ENCODE results near the gene TBC1D25.

The TBC1D25 gene

GRCh38 chrX:48539345-48540027, at the start of gene TBC1D25:
Gene TBC1D25 (plus strand): TSS chrX:48539714. CDS start chrX:48539798, 84 bp downstream.
- DNase-seq, result peak; percentile 95 to 98

- DNase-seq, result no peak
These were observed 49.6 kb upstream of the TBC1D25 start for GRCh38 chrX:48489892-48490291.

GRCh38 chrX:48490661-48491060, 48.9 kb upstream of the TBC1D25 start:
- DNase-seq, result no peak

- no peak for DNase-seq
These were observed 47.7 kb upstream of the TBC1D25 start for GRCh38 chrX:48491809-48492208.

GRCh38 chrX:48492293-48492910, 47.1 kb upstream of the TBC1D25 start:
- no peak for DNase-seq

GRCh38 chrX:48493890-48494364, 45.6 kb upstream of the TBC1D25 start:
- DNase-seq, result peak in 1 of 2 experiments; percentile 64

- no peak for DNase-seq
These were observed 42.9 kb upstream of the TBC1D25 start for GRCh38 chrX:48496660-48497059.

GRCh38 chrX:48497871-48498270, 41.6 kb upstream of the TBC1D25 start:
- no peak for DNase-seq

GRCh38 chrX:48498374-48498809, 41.1 kb upstream of the TBC1D25 start:
- no peak for DNase-seq

- DNase-seq, result no peak
These were observed 35.3 kb upstream of the TBC1D25 start for GRCh38 chrX:48504261-48504660.

- DNase-seq, result no peak
These were observed 34.0 kb upstream of the TBC1D25 start for GRCh38 chrX:48505481-48505880.

GRCh38 chrX:48507246-48507645, 32.3 kb upstream of the TBC1D25 start:
- no peak for DNase-seq

- peak; percentile 36 to 82 for DNase-seq
These were observed 30.9 kb upstream of the TBC1D25 start, which contains the start of gene PORCN for GRCh38 chrX:48508400-48509244. Gene PORCN (plus strand): TSS chrX:48508992. CDS start chrX:48509821, 829 bp downstream.

- DNase-seq, result peak in 1 of 2 experiments; percentile 8
These were observed 30.3 kb upstream of the TBC1D25 start for GRCh38 chrX:48509245-48509590.

GRCh38 chrX:48509619-48510018, 29.9 kb upstream of the TBC1D25 start:
- DNase-seq, result no peak

- peak in 1 of 2 experiments; percentile 30 for DNase-seq
These were observed 28.0 kb upstream of the TBC1D25 start for GRCh38 chrX:48511560-48511959.

- DNase-seq, result no peak
These were observed 27.1 kb upstream of the TBC1D25 start for GRCh38 chrX:48512371-48512935.

- DNase-seq, result no peak
These were observed 25.8 kb upstream of the TBC1D25 start for GRCh38 chrX:48513670-48514069.

GRCh38 chrX:48514126-48514806, 25.2 kb upstream of the TBC1D25 start:
- peak; percentile 10 to 66 for DNase-seq

- DNase-seq, result no peak
These were observed 24.6 kb upstream of the TBC1D25 start for GRCh38 chrX:48514868-48515460.

- DNase-seq, result no peak
These were observed 23.7 kb upstream of the TBC1D25 start for GRCh38 chrX:48515842-48516241.

- no peak for DNase-seq
These were observed 23.2 kb upstream of the TBC1D25 start for GRCh38 chrX:48516285-48516684.
